GM10266 (cell line): ENCODE results near the gene SYT7.
A peak's percentile ranks its signal among the peaks of the same experiment; 100 is the strongest.
"Not testable (repeated sequence)": the region's sequence is repeated elsewhere in the genome, so short reads cannot be mapped to it uniquely, and the experiment has no call there.

Experiments
- DNase-seq: peaks from one replicate; pipeline ENCODE4 v3.0.0; 2012; ENCODE audit errors: extremely low spot score
- CTCF ChIP-seq: IDR thresholded peaks from 2 replicates; pipeline ENCODE4 v1.5.1; 2012; ENCODE audit warnings: mild to moderate bottlenecking, low read depth; ENCODE audit not compliant: control insufficient read depth, insufficient read depth; ENCODE audit errors: missing control alignments

Gene SYT7

GRCh38 chr11:61480261-61480993 lies 100.4 kb downstream of the SYT7 start:
- DNase-seq: no peak
- no peak for TF ChIP-seq CTCF

GRCh38 chr11:61479360-61480058 lies 101.4 kb downstream of the SYT7 start:
- DNase-seq: not testable (repeated sequence)

GRCh38 chr11:61477727-61478148 lies 103.1 kb downstream of the SYT7 start:
- DNase-seq: peak; percentile 73
- TF ChIP-seq CTCF: peak; percentile 92

- TF ChIP-seq CTCF: no peak
- no peak for DNase-seq
Measured at GRCh38 chr11:61477126-61477525, 103.8 kb downstream of the SYT7 start.

- TF ChIP-seq CTCF: no peak
- DNase-seq: no peak
Measured at GRCh38 chr11:61476371-61476770, 104.5 kb downstream of the SYT7 start.

GRCh38 chr11:61475433-61475832 lies 105.4 kb downstream of the SYT7 start:
- no peak for DNase-seq
- TF ChIP-seq CTCF: no peak

GRCh38 chr11:61474013-61474643 lies 106.7 kb downstream of the SYT7 start:
- TF ChIP-seq CTCF: no peak
- DNase-seq: no peak
